OCI-LY3 (cell line): ENCODE measurements around the gene NDST3.

Source experiments
- H2AFZ ChIP-seq: fragments of 200-600, 300-600 bp; shearing (Covaris generic); 2 replicates; pipeline ENCODE4 v1.6.0; 2014; ENCODE audit warnings: antibody characterized with exemption, low read depth, low read length
- H3K27ac ChIP-seq: fragments of 200-600, 300-600 bp; sonication (generic); 2 replicates; pipeline ENCODE4 v1.5.1; 2014; ENCODE audit warnings: mild to moderate bottlenecking, low read length, moderate library complexity, mixed read lengths
- H3K27me3 ChIP-seq: fragments of 200-600, 300-600 bp; sonication (generic); 2 replicates; pipeline ENCODE4 v1.6.1; 2014; ENCODE audit warnings: low read depth, low read length, mixed read lengths
- H3K36me3 ChIP-seq: fragments of 200-600, 300-600 bp; sonication (generic); replicated peaks from 2 replicates; pipeline ENCODE3; 2014; ENCODE audit warnings: low read depth, low read length, mixed read lengths
- H3K4me1 ChIP-seq: fragments of 300-600, 200-600 bp; sonication (generic); 2 replicates; pipeline ENCODE4 v1.6.1; 2014; ENCODE audit warnings: low read length, mixed read lengths
- H3K4me2 ChIP-seq: fragments of 200-600, 300-600 bp; sonication (generic); 2 replicates; pipeline ENCODE4 v1.6.1; 2014; ENCODE audit warnings: low read length, mixed read lengths
- H3K4me3 ChIP-seq: fragments of 300-600, 200-600 bp; sonication (generic); 2 replicates; pipeline ENCODE4 v1.5.1; 2014; ENCODE audit warnings: antibody characterized with exemption, mild to moderate bottlenecking, low read length, moderate library complexity
- H3K79me2 ChIP-seq: fragments of 300-600, 200-600 bp; shearing (Covaris generic); 2 replicates; pipeline ENCODE4 v1.6.1; 2014; ENCODE audit warnings: mild to moderate bottlenecking, low read length, mixed read lengths
- H3K9ac ChIP-seq: fragments of 300-600, 200-600 bp; shearing (Covaris generic); 2 replicates; pipeline ENCODE4 v1.6.0; 2014; ENCODE audit warnings: mild to moderate bottlenecking, low read length, moderate library complexity
- H3K9me3 ChIP-seq: fragments of 200-600, 300-600 bp; shearing (Covaris generic); 2 replicates; pipeline ENCODE4 v1.6.1; 2014; ENCODE audit warnings: low read length, mixed read lengths; ENCODE audit not compliant: insufficient read depth
- H4K20me1 ChIP-seq: fragments of 200-600, 300-600 bp; sonication (generic); 2 replicates; pipeline ENCODE4 v1.6.1; 2016; ENCODE audit warnings: low read length, mixed read lengths; ENCODE audit not compliant: insufficient read depth
- EZH2phosphoT487 ChIP-seq: fragments of 200-600 bp; shearing (Covaris generic); IDR thresholded peaks from 2 replicates; pipeline ENCODE4 v1.6.1; 2018; ENCODE audit warnings: antibody characterized with exemption, mixed run types, low read depth
- TF ChIP-seq, protein P1 (sequence below): fragments of 200-600, 300-600 bp; sonication (generic); IDR thresholded peaks from 2 replicates; pipeline ENCODE4 v1.5.1; 2014; ENCODE audit warnings: antibody characterized with exemption, low read length, low read depth

The NDST3 gene

DNA sequence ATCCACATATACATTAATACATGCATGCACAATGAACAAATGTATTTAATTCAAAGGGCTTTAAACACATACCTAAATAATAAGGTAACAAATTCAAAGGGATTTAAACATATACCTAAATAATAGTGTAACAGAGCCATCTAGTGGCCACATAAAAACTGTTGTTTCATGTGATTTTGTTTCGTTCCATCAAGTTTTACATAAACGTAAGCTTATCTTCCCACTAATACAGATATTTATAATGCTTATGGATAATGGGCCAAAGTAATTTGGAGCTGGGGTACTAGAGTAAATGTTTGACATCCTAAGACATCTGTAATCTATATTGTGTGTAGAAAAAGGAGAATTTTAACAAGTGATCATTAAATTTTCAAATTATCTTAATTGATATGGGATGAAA lies 236.2 kb downstream of the NDST3 start:
- Histone ChIP-seq H3K4me2 (peak overlapping the region; percentile 37; the same call in 1 of the 2 replicates), H3K79me2 (no peaks in the 10 kb centered on the region), H3K4me3 (no peak overlapping the region), H3K4me1 (peaks cover 16% of the 10 kb centered on the region), H2AFZ (no peak overlapping the region), H3K27me3 (no peaks in the 10 kb centered on the region), H4K20me1 (no peaks in the 10 kb centered on the region), H3K9me3 (no peaks in the 10 kb centered on the region), H3K36me3 (no peaks in the 10 kb centered on the region), H3K27ac (no peak overlapping the region), H3K9ac (no peak overlapping the region)
- no peak for TF ChIP-seq EZH2phosphoT487
- TF ChIP-seq, protein P1, sequence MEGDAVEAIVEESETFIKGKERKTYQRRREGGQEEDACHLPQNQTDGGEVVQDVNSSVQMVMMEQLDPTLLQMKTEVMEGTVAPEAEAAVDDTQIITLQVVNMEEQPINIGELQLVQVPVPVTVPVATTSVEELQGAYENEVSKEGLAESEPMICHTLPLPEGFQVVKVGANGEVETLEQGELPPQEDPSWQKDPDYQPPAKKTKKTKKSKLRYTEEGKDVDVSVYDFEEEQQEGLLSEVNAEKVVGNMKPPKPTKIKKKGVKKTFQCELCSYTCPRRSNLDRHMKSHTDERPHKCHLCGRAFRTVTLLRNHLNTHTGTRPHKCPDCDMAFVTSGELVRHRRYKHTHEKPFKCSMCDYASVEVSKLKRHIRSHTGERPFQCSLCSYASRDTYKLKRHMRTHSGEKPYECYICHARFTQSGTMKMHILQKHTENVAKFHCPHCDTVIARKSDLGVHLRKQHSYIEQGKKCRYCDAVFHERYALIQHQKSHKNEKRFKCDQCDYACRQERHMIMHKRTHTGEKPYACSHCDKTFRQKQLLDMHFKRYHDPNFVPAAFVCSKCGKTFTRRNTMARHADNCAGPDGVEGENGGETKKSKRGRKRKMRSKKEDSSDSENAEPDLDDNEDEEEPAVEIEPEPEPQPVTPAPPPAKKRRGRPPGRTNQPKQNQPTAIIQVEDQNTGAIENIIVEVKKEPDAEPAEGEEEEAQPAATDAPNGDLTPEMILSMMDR: peak; percentile 69

DNA sequence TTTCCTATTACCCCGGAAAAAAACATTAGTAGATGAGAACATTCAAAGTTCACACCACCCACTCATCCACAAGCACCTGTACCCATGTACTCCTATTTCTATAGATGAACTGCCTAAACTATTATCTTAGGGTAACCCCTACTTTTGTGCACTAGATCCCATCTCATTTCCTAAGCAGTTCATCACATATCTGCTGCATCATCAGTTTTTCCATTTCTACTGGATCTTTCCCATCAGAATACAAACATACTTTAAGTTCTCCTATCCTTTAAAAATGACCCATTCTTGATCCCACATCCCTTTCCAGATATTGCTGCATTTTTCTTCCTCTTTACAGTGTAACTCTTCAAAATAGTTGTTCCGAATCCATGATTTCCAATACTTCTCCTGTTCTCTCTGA lies 237.5 kb downstream of the NDST3 start:
- TF ChIP-seq, protein P1: no peak
- no peak for TF ChIP-seq EZH2phosphoT487
- no peak overlapping the region for H3K27ac ChIP-seq
- no peak overlapping the region for H3K9ac ChIP-seq

DNA sequence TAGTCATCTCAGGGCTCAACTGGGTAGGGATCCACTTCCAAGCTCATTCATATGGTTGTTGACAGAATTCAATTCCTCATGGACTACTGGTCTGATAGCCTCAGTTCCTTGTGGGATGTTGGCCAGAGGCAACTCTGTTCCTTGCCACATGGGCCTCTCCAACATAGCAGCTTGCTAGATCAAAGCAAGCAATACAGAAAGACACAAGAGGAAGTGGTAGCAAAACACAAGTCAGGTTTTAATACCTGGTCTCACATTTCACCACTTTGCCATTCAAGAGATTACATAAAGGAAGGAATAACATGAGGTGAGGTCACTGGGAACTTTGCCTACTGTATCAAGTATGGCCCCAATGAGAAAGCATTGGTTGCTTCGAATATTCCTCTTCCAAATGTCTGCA lies 239.4 kb downstream of the NDST3 start:
- TF ChIP-seq, protein P1: no peak
- TF ChIP-seq EZH2phosphoT487: no peak
- H2AFZ ChIP-seq: no peak overlapping the region

More for the DNA sequence above, 237.5 kb downstream of the NDST3 start:
- H4K20me1 ChIP-seq: no peaks in the 10 kb centered on the region
- H3K4me3 ChIP-seq: no peak overlapping the region
- no peaks in the 10 kb centered on the region for H3K27me3 ChIP-seq
- no peak overlapping the region for H3K4me2 ChIP-seq
- no peaks in the 10 kb centered on the region for H3K79me2 ChIP-seq
- no peak overlapping the region for H2AFZ ChIP-seq
- H3K9me3 ChIP-seq: no peaks in the 10 kb centered on the region
- H3K4me1 ChIP-seq: peaks cover 16% of the 10 kb centered on the region
- no peaks in the 10 kb centered on the region for H3K36me3 ChIP-seq

DNA sequence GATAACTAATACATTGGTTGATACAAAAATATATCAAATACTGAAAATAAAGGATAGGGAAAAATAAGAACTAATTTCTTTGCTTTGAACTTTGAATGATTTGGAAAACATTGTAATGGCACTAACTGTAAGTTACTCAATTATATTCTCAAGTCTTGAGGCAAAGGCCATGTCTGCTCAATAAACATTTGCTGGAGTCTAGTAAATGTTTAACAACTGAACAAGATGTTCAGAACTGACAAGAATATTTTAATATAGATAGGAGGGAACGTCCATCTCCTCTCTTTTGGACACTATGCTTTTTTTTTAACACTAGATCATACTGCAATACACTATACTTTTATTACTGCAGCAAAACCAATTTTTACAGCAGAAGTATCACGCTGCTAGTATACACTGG lies 242.3 kb downstream of the NDST3 start:
- Histone ChIP-seq H3K79me2 (peaks cover 28% of the 10 kb centered on the region), H3K9me3 (no peaks in the 10 kb centered on the region), H3K36me3 (peaks cover 32% of the 10 kb centered on the region), H3K4me1 (peaks cover 34% of the 10 kb centered on the region), H2AFZ (no peak overlapping the region), H3K27ac (no peak overlapping the region), H3K4me3 (no peak overlapping the region), H3K27me3 (no peaks in the 10 kb centered on the region), H4K20me1 (peaks cover 8% of the 10 kb centered on the region), H3K9ac (no peak overlapping the region), H3K4me2 (no peak overlapping the region)
- TF ChIP-seq, protein P1: no peak
- TF ChIP-seq EZH2phosphoT487: no peak

More for the DNA sequence above, 239.4 kb downstream of the NDST3 start:
- Histone ChIP-seq H3K27me3 (no peaks in the 10 kb centered on the region), H3K27ac (no peak overlapping the region), H3K79me2 (peaks cover 1% of the 10 kb centered on the region), H3K4me2 (no peak overlapping the region), H3K4me3 (no peak overlapping the region), H3K4me1 (peaks cover 20% of the 10 kb centered on the region), H4K20me1 (no peaks in the 10 kb centered on the region), H3K36me3 (peaks cover 4% of the 10 kb centered on the region), H3K9me3 (no peaks in the 10 kb centered on the region), H3K9ac (no peak overlapping the region)
